ENCODE results near the gene ADCYAP1R1. TPM values are rescaled to one million over a fixed set of nuclear protein-coding genes. Genes with fewer than 3 reads are reported as not detected.
A peak's percentile ranks its signal among the peaks of the same experiment; 100 is the strongest.

The ADCYAP1R1 gene
- total RNA-seq, 1 donor from 2014 or later = 2.9 TPM

GRCh38 chr7:31073326-31074119 is 21.4 kb downstream of the ADCYAP1R1 start:
- peak; percentile 13 for DNase-seq
- Histone ChIP-seq H3K9me3 (no peaks in the 10 kb centered on the region), H3K4me3 (no peak overlapping the region), H3K4me1 (no peaks in the 10 kb centered on the region), H3K27me3 (ENCODE audit: low read depth) (no peaks in the 10 kb centered on the region), H3K27ac (no peak overlapping the region), H3K36me3 (no peaks in the 10 kb centered on the region)
- TF ChIP-seq CTCF (IDR thresholded peaks at IDR 0.05) = no peak
- ATAC-seq = no peak
- intact Hi-C loops (cut with DNase I) = no loop called here

DNA sequence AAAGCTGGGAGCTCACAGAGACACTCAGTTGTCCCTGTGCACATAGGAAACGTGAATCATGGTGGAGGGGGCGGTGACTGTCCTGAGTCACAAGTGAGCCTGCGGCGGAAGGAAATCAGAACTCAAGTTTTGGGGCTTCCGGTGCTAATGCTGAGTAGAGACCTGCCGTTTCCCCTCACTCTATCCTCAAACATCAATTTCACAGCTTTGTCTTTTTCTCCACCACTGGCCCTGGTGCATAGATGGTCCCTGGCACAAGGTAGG is 21.9 kb downstream of the ADCYAP1R1 start:
- TF ChIP-seq CTCF (IDR thresholded peaks at IDR 0.05) = no peak
- no peak overlapping the region for H3K4me3 ChIP-seq
- ATAC-seq = no peak
- intact Hi-C loops (cut with DNase I) = no loop called here
- no peak overlapping the region for H3K27ac ChIP-seq
- DNase-seq = no peak
- no peaks in the 10 kb centered on the region for H3K36me3 ChIP-seq
- H3K27me3 ChIP-seq (ENCODE audit: low read depth) = no peaks in the 10 kb centered on the region
- H3K9me3 ChIP-seq = no peaks in the 10 kb centered on the region
- no peaks in the 10 kb centered on the region for H3K4me1 ChIP-seq

- H3K27ac ChIP-seq = no peak overlapping the region
- no peak overlapping the region for H3K4me3 ChIP-seq
- H3K36me3 ChIP-seq = no peaks in the 10 kb centered on the region
- no peaks in the 10 kb centered on the region for H3K4me1 ChIP-seq
- TF ChIP-seq CTCF (IDR thresholded peaks at IDR 0.05) = no peak
- DNase-seq (peak; percentile 51), ATAC-seq (peak in 1 of 2 donors; percentile 7)
- H3K9me3 ChIP-seq = no peaks in the 10 kb centered on the region
- H3K27me3 ChIP-seq (ENCODE audit: low read depth) = no peaks in the 10 kb centered on the region
- intact Hi-C loops (cut with DNase I) = no loop called here
Observed at GRCh38 chr7:31074403-31075085, 22.4 kb downstream of the ADCYAP1R1 start.

- TF ChIP-seq CTCF (IDR thresholded peaks at IDR 0.05) = no peak
Observed at GRCh38 chr7:31075086-31075405, 22.9 kb downstream of the ADCYAP1R1 start.

DNA sequence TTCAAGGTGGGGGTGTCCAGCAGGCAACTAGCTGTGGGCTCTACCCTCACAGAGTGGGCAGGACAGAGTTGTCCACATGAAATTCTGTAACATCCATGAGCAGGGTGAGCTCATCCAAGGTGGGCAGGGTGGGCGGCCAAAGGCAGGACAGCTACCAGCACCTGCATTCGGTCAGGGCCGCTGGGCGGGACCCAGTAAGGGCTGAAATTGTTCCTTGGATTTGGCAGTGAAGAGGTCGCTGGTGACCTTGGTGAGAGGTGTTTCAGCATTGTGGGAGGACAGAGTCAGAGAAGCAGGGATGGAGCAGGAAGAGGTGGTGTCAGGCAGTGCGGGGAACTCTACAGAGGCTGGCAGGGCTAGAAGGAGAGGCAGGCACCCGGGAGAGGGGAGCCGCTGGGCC is 23.9 kb downstream of the ADCYAP1R1 start:
- no peaks in the 10 kb centered on the region for H3K4me1 ChIP-seq
- no peak overlapping the region for H3K27ac ChIP-seq
- H3K9me3 ChIP-seq = no peaks in the 10 kb centered on the region
- H3K36me3 ChIP-seq = no peaks in the 10 kb centered on the region
- TF ChIP-seq CTCF (IDR thresholded peaks at IDR 0.05) = no peak
- H3K4me3 ChIP-seq = no peak overlapping the region
- ATAC-seq = no peak
- DNase-seq = no peak
- intact Hi-C loops (cut with DNase I) = no loop called here
- no peaks in the 10 kb centered on the region for H3K27me3 ChIP-seq (ENCODE audit: low read depth)

More at GRCh38 chr7:31075086-31075405, 22.9 kb downstream of the ADCYAP1R1 start:
- Histone ChIP-seq H3K36me3 (no peaks in the 10 kb centered on the region), H3K9me3 (no peaks in the 10 kb centered on the region), H3K27ac (no peak overlapping the region), H3K4me1 (no peaks in the 10 kb centered on the region), H3K4me3 (no peak overlapping the region), H3K27me3 (ENCODE audit: low read depth) (no peaks in the 10 kb centered on the region)
- DNase-seq (peak; percentile 31), ATAC-seq (no peak)
- intact Hi-C loops (cut with DNase I) = no loop called here
